GM21717 (cell line): Measurements from ENCODE around the gene LPP.

Experiments
- ATAC-seq: cut with Tn5 transposase; IDR thresholded peaks from one replicate; pipeline ENCODE4 v1.9.1; 2021; ENCODE audit warnings: mild to moderate bottlenecking, moderate library complexity; ENCODE audit not compliant: unreplicated experiment

Gene LPP

DNA sequence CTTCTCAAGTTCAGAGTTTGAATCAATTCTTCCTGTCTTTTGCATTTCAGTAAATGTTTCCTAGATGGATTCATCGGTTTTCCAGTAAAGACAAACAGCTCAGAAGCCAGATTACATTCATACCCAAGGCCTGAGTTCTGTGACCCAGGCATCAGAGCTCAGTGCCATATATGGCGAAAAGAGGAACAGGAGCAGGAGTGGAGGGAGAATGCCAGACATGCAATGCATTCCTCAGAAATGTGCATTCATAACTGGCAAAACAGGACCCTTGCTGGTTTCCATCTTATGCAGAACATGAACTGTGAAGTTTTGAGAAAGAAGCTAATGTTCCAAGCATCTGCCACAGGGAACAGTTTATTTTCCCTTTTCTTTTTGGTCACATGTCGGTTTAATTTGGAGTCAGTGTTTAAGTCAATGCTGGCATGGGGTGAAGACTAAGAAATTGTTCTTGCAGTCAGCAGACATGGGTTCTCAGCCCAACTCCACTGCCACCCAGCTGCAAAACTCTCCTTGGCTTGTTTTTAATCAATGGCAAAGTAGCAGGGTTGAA lies 116.5 kb downstream of the LPP start:
- ATAC-seq = no peak

DNA sequence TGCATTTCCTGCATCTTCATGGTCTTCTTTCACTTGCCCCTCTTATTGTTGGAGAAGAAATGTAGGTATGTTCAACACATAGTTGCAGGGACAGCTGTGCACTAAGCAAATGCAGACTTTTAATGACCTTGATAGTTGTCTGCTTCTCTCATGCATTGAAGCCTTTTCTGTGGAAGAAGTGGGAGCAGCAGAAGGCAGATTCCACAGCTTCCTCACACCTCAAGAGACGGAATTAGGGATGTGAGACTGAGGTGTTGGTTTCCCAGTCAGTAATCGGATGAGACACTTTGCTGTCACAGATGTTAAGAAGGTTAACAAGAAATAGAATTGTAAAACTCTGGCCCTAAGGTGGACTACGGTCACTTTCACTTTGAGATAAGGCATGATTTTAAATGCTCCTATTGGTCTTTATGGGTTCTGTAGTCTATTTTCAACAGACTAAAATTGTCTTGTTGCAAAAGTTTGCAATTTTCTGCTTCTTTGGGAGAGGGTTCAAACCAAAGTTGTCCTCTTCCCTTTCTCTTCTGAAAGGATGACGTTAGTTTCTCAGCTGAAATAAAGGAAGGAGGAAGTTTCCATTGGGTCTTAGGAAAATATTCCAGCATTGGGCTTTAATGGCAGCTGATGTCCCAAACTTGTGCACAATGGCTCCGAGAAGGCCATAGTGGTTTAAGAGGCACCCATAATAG lies 117.4 kb downstream of the LPP start:
- no peak for ATAC-seq

DNA sequence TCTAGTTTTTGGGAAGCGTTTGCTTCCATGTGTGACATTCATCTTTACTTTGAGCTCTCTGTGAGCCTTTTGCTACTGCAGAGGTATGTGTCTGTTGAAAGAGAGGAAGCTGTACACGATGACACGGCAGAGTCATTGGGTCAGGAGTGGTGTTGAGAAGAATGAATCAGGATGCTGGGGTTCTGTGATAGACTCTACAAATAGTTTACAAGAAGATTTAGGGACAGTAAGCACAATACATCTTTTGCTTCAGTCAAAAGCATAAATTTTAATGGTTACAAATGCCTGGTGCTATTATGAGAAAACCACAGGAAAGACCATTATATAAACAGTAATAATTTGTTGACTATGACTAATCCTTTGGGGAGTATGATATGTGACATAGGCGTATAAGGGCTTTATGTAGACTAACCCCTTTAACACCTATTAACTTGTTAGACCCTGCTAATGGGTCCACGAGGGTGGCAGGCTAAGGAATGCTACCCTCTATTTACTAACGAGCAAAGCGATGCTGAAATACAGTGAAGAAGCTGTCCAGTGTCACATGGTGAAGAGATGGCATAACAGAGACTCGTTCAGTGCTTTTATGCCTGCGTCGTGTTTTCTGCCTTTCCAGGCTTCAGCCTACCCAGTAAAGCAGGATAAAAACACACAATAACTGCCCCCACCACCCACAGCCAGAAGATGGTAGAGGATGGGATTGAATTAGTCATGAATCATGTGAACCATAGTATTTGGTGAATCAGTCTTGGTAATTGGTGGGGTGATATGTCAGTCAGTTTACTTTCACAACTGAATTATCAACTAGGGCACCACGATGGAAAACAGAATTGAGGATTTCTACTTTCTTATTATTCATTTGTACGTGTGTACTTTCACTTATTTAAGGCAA lies 118.8 kb downstream of the LPP start:
- no peak for ATAC-seq

DNA sequence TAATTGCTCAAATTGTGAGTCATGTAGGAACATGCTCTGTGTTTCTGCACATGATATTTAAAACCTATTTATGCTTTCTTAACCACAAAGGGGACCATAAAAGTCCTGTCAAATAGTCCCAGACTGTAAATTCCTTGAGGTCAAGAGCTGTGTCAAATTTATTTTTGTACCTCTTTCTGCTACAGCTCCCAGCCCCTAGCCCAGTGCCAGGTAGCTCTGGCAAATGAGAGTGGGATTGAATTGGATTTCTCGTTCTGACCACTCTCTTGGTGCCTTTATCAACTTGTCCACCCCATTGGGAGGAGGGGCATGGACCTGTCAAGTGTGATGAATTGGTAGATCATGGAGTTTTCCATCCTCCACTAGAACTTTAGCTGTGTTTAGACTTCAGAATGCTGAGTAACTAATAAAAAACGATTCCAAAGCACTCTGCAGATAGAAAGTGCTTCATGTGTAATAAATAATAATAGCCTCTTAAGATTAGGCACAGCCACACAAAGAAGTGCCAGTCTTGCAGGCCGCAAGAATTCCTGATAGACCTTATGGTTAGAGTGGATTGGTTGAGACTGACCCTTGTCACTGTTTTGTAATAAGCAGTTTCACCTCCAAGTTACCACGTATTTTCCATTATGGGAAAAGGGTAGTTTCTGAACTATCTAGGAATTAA lies 120.4 kb downstream of the LPP start:
- ATAC-seq = no peak

GRCh38 chr3:188276375-188276774 lies 122.4 kb downstream of the LPP start:
- ATAC-seq = no peak

DNA sequence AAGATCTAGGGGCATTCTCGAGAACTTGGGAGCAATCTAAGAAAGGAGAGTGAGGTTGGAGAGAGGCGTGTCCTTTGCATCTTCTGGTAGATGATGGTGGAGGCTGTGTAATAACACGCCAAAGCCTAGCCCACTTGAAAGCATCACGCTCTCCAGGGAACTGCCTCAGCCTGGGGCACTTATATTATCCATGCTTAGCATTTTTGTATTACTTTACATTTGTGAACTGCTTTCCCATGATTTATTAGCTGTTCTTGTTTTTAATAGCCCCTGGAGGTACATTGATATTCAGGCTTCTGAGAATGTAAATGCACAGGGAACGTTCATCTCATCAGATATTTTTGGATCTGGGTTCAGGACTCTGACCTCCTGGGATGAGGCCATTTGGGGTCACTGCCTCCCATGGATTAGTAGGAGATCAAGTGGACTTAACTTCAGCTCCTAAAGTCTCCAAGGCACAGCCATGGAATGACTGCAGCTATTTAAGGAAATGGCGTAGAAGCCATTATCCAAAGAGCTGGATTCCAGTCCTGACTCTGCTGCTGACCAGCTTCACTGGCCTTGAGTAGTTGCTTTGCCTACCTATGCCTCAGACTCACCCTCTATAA lies 124.9 kb downstream of the LPP start:
- ATAC-seq = no peak

DNA sequence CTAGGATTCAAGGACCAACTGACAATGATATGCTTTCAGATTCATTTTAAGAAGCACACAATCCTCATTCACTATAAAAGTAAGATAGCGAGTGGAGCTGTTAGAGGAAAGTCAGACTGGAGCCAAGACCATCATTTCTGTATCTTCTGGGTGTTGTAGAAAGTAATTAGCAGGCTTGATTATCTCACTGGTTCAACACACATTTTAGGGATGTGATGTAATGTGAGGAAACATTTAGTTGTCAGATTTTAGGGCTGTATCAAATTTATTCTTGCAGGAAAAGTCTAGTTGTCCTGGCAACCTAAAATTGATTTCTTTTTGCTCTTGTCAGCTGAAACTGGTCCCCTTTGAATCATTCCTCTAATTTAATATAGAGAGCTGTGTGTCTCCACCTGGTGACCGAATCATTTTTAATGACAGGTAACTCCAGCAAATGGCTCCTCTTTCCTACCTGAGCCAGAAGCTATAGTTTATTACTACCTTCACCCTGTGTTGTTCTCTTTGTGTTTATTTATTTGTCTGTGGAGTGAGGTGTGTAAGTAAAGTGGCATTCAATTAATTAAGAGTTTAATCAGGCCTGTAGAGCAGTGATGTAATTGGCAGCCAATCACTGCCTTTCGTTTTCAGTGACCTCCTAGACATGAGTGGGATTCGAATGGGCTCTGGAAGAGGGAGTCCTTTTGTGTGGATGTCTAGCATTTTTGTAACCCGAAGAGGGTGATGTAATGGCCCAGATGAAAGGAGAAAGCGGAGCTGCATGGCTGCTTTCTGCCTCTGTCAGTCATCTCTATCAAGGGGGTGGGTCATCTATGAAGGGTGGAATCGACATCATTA lies 125.8 kb downstream of the LPP start:
- no peak for ATAC-seq

- no peak for ATAC-seq
These were observed 126.7 kb downstream of the LPP start for GRCh38 chr3:188280627-188281026.

DNA sequence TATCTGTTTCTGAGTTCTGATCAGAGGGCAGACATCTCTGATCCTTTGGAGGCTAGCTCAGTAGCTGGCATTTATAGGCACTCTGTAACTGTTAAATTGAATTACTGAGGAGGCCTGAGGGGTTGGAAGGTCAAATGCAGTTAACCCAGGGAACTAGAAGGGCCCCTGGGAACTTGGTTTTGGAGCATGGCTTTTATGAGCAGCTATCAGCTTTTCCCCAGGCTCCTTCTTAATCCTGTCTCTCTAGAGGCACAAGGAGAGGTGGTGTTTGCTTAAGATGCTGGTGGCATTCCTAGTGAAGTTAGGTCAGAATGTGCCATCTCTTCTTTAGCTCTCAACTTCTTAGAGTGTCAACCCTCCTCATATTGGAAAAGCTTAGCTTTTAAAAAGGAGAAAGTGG lies 128.9 kb downstream of the LPP start:
- no peak for ATAC-seq

DNA sequence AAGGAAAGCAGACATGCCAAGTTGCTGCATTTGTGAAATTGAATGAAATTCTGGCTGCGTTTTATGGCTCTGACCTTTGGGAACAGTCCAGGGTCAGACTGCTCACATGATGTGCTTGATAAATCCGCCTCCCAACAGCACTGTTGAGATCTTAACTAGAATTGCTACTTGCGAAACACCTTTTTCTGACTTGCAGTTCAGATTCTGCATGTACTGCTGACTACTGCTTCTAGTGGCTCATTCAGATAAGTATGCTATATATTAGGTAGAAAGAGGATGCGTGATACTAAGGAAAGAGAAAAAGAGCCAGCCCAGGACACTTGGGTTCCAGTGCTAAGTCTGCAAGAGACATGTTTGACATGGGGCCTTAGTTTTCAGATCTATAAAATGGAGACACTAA lies 129.4 kb downstream of the LPP start:
- no peak for ATAC-seq

GRCh38 chr3:188284455-188285212 lies 130.7 kb downstream of the LPP start:
- no peak for ATAC-seq

- ATAC-seq = no peak
These were observed 132.1 kb downstream of the LPP start for GRCh38 chr3:188286087-188286513.

GRCh38 chr3:188287339-188287738 lies 133.4 kb downstream of the LPP start:
- no peak for ATAC-seq

GRCh38 chr3:188287762-188288505 lies 134.0 kb downstream of the LPP start:
- ATAC-seq = no peak

- ATAC-seq = no peak
These were observed 138.3 kb downstream of the LPP start for GRCh38 chr3:188292251-188292650.

DNA sequence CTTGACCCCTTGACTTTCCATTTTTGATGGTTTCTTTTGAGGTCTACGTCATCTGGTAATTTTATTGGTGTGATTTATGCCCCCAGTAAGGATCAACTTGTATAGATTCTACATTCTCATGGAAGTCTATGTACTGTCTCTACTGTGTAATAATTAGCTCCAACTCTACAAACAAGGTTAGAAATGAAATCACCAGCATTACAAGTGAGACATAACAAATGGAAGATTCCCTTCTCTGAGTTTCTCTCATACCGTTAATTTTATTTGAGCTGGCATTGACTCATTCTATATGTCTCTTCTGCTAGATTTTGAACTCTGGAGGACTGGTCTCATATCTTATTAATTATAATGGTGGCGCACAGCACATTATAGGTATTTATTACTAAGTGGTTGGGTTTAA lies 138.9 kb downstream of the LPP start:
- ATAC-seq = no peak

DNA sequence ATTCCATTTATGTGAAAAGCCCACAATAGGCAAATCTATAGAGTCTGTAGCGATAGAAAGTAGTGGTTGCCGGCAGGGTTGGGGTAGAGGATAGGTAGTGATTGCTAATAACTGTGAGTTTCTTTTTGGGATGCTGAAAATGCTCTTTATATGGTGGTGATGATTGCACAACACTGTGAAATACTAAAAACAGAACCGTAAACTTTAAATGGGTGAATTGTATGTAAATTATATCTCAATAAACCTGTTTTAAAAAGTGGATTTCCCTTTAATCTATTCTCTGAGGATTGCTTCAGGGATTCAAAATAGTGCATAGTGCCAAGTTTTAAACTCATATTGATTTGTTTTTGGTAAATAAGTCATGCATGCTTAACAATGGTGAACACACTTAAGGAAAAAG lies 140.2 kb downstream of the LPP start:
- no peak for ATAC-seq

- ATAC-seq = no peak
These were observed 141.0 kb downstream of the LPP start for GRCh38 chr3:188294823-188295487.
